HG02973 (cell line): ENCODE results near the gene SORL1.

Source experiments
- ATAC-seq: cut with Tn5 transposase; IDR thresholded peaks from one replicate; pipeline ENCODE4 v1.9.1; 2021; ENCODE audit warnings: moderate library complexity; ENCODE audit not compliant: unreplicated experiment

SORL1 gene

GRCh38 chr11:121427400-121427744 lies 24.7 kb upstream of the SORL1 start:
- ATAC-seq, result no peak

- ATAC-seq, result no peak
These were observed 22.6 kb upstream of the SORL1 start for GRCh38 chr11:121429556-121429955.

GRCh38 chr11:121431820-121432526 lies 20.1 kb upstream of the SORL1 start:
- ATAC-seq, result no peak

GRCh38 chr11:121435132-121435531 lies 17.0 kb upstream of the SORL1 start:
- no peak for ATAC-seq

- no peak for ATAC-seq
These were observed 16.3 kb upstream of the SORL1 start for GRCh38 chr11:121435551-121436511.

- no peak for ATAC-seq
These were observed 15.0 kb upstream of the SORL1 start for GRCh38 chr11:121437018-121437685.

GRCh38 chr11:121437686-121438078 lies 14.4 kb upstream of the SORL1 start:
- no peak for ATAC-seq

GRCh38 chr11:121439337-121439736 lies 12.8 kb upstream of the SORL1 start:
- no peak for ATAC-seq

- no peak for ATAC-seq
These were observed 12.4 kb upstream of the SORL1 start for GRCh38 chr11:121439759-121440158.

GRCh38 chr11:121441521-121441920 lies 10.6 kb upstream of the SORL1 start:
- ATAC-seq, result no peak

- ATAC-seq, result no peak
These were observed 8.3 kb upstream of the SORL1 start for GRCh38 chr11:121443688-121444275.

- ATAC-seq, result no peak
These were observed 7.6 kb upstream of the SORL1 start for GRCh38 chr11:121444526-121444925.

- no peak for ATAC-seq
These were observed 6.9 kb upstream of the SORL1 start for GRCh38 chr11:121445071-121445768.

GRCh38 chr11:121446752-121447156 lies 5.4 kb upstream of the SORL1 start:
- no peak for ATAC-seq

- no peak for ATAC-seq
These were observed 4.1 kb upstream of the SORL1 start for GRCh38 chr11:121448011-121448410.

- no peak for ATAC-seq
These were observed 3.6 kb upstream of the SORL1 start for GRCh38 chr11:121448431-121448941.

- ATAC-seq, result no peak
These were observed 3.0 kb upstream of the SORL1 start for GRCh38 chr11:121449123-121449522.

GRCh38 chr11:121449626-121450025 lies 2.5 kb upstream of the SORL1 start:
- ATAC-seq, result no peak

GRCh38 chr11:121450401-121450800 lies 1.7 kb upstream of the SORL1 start:
- no peak for ATAC-seq

GRCh38 chr11:121451178-121451985 lies 732 bp upstream of the SORL1 start:
- no peak for ATAC-seq
